GM18508 (cell line): ENCODE data around the gene RAPGEF5.

Experiments
- ATAC-seq: cut with Tn5 transposase; IDR thresholded peaks from one replicate; pipeline ENCODE4 v1.9.1; 2021; ENCODE audit warnings: moderate number of reproducible peaks; ENCODE audit not compliant: insufficient read depth, unreplicated experiment

The RAPGEF5 gene

DNA sequence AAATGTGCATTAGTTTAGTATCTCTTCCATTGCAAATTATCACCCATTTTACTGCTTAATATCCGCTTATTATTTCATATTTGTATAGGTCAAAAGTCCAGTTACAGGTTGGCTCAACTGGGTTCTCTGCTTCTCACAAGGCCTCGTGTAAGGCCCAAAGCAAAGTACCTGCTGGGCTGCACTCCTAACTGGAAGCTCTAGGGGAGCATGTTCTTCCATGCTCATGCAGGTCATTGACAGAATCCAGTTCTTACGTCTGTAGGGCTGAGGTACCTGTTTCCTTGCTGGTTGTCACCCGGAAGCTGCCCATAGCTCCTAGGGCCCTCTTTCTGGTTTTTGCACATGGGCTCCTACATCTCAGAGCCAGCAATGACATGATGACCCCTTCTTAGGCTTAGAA lies 79.6 kb downstream of the RAPGEF5 start:
- ATAC-seq, result no peak

DNA sequence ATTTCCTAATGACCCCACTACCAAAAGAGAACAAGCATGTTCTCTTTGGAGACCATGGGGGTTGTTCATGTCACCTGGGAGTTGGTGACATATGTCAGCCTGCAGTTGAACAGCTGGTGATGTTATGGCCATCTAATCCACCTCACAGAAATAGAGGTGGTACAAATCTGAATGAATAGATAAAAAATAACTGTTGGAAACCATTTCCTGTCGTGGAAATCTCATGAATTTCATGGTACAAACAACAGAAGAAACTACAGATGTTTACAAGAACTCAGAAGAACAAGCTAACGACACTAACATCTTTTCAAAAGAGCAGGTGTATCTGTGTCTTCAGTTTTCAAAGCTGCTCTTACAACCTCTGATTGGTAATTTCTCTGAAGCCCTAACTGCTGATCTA lies 81.3 kb downstream of the RAPGEF5 start:
- no peak for ATAC-seq

DNA sequence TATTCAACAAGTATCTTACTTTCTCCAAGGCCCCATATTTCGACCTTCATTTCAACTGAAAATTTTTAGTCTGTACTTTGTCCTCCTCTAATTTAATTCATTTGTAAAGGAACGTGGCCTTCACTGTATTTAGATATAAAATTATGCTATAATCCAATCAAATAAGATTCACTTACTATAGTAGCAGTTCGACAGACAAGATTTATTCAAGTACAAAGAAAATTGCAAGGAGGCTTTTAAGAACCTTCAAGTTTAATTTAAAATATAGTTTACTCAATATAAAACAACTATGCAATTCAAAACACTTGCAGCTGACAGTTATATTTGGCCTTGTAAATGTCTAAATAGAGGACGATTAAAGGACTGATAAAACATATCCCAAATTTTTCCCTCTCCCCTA lies 85.6 kb downstream of the RAPGEF5 start:
- ATAC-seq, result no peak

GRCh38 chr7:22270371-22270770 lies 86.6 kb downstream of the RAPGEF5 start:
- no peak for ATAC-seq

GRCh38 chr7:22269963-22270362 lies 87.0 kb downstream of the RAPGEF5 start:
- no peak for ATAC-seq

- no peak for ATAC-seq
Observed at GRCh38 chr7:22268884-22269421, 88.0 kb downstream of the RAPGEF5 start.

GRCh38 chr7:22267930-22268615 lies 88.9 kb downstream of the RAPGEF5 start:
- ATAC-seq, result no peak

DNA sequence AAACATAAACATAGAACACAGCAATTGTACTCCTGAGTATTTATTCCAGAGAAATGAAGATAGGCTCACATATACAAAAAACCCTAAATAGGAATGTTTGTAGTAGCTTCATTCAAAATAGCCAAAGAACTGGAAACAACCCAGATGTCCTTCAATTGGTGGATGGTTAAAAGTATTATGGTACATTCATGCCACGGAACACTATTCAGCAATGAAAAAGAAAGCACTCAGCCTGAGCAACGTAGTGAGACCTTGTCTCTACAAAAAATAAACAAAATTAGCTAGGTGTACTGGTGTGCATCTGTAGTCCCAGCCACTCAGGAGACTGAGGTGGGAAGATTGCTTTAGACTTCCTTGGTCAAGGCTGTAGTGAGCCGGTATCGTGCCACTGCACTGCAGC lies 94.4 kb downstream of the RAPGEF5 start:
- no peak for ATAC-seq

GRCh38 chr7:22256541-22257096 lies 100.3 kb downstream of the RAPGEF5 start:
- ATAC-seq, result no peak

DNA sequence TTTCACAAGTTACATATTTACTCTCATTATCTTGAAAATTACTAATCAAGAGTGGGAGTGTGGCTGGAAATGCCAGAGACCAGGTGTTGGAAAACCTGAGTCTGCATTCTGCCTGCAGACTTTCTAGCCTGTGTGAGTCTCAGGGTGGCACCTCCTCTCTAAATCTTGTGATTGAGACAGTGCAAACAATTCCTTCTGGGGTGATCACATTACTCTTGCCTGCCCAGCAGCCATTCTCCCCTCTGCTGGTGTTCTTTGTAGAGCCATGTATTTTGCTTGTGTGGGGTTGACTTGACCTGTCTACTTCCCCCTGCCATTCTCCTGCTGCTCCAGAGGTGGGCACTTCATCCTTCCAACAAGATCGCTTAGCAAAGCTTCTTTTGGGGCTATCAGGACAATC lies 101.1 kb downstream of the RAPGEF5 start:
- ATAC-seq, result no peak

GRCh38 chr7:22255342-22255741 lies 101.6 kb downstream of the RAPGEF5 start:
- ATAC-seq, result no peak

GRCh38 chr7:22252936-22253536 lies 103.9 kb downstream of the RAPGEF5 start:
- ATAC-seq, result no peak

GRCh38 chr7:22252016-22252415 lies 104.9 kb downstream of the RAPGEF5 start:
- no peak for ATAC-seq

- ATAC-seq, result no peak
Observed at GRCh38 chr7:22251281-22251680, 105.7 kb downstream of the RAPGEF5 start.

- no peak for ATAC-seq
Observed at GRCh38 chr7:22250390-22250789, 106.6 kb downstream of the RAPGEF5 start.

DNA sequence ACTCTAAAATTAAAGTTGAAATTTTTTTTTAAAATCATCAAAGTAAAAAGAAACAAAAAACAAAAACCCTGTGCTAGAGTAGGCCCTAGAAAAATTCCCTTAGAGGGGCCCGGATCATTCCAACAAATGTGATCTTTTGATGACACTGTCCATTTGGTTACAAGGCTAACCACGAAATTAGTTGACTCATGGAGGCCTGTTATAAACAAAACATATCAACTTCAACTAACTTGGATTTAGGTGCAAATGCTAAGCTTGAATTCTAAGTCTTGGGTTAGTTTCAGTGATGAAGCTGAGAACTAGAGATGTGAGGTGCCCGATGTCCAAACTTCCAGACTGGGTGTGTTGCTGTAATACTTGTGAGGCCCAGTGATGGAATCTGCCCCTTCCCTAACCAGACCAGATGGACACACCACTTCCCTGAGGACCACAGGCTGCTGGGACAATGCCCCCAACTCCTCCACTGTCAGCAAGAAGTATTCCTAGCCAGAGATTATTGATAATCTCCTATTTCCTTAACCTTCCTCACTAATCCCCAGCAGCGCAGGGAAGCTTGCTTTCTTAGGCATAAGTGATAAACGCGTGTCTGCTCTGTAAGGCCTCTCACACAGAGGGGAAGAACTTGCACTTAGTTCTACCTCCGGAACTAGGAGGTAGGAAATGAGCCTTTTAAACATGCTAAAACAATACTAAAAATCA lies 108.7 kb downstream of the RAPGEF5 start:
- ATAC-seq, result no peak

DNA sequence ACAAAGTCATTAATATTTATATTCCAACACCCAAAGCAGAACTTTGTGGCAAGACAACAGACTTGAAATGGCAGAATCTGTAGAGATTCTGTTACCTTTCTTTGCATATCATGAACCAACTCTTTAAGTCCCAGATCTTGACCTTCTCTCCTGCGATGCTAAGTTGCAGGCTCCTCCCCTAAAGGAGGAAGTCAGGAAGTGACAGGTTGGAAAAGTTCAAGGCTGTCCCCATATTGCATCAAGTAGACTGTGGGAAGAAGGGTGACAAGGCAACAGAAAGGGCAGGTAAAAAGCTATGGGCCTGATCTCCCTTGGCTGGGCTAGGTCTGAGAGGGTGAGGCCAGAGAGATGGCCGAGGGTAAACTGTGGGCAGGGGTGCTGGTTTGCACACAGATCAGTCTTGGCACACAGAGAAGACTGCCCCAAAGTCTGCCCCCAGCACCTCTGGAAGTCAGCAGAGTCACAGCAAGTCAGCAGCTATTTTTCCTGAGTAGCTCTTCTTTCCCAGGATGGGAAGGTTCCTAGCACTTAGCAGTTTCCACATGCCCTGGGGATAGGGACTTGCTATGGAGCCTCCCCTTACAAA lies 115.1 kb downstream of the RAPGEF5 start:
- no peak for ATAC-seq

GRCh38 chr7:22240904-22241571 lies 115.9 kb downstream of the RAPGEF5 start:
- no peak for ATAC-seq

- ATAC-seq, result no peak
Observed at GRCh38 chr7:22238354-22239311, 118.3 kb downstream of the RAPGEF5 start.
